Measurements from ENCODE around the gene PTPRM. TPM values are rescaled to one million over a fixed set of nuclear protein-coding genes. Genes with fewer than 3 reads are reported as not detected.

PTPRM gene
- polyA plus RNA-seq, 2 of the 4 experiments (the other 2 are of a cell fraction) = 44.5 to 199 TPM

DNA sequence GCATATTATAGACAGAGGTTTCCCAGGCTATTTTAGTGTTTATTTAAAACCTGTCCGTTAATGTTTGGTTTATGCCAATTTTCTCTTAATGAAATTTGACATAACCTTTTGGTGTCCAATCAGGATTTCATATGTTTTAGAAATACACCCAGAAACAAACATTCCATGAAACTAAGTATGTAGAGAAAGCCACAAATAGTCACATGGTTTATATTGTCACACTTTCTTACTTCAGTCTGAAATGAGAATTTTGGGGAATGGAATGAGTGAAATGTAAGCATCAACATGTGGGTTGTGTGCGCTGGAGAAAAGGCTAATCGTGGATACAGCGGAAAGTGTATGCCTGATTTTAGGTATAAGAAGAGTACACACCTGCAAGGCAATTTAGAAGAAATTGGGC lies 765.2 kb downstream of the PTPRM start (continued):
- TF ChIP-seq, protein P1, sequence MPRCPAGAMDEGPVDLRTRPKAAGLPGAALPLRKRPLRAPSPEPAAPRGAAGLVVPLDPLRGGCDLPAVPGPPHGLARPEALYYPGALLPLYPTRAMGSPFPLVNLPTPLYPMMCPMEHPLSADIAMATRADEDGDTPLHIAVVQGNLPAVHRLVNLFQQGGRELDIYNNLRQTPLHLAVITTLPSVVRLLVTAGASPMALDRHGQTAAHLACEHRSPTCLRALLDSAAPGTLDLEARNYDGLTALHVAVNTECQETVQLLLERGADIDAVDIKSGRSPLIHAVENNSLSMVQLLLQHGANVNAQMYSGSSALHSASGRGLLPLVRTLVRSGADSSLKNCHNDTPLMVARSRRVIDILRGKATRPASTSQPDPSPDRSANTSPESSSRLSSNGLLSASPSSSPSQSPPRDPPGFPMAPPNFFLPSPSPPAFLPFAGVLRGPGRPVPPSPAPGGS (IDR thresholded peaks at IDR 0.05) = no peak
- TF ChIP-seq NFE2L2 (conservative IDR thresholded peaks at IDR 0.05; ENCODE audit: low read length) (no peak), POLR2AphosphoS2 (conservative IDR thresholded peaks at IDR 0.05; ENCODE audit: low read length) (no peak), CBX8 (IDR thresholded peaks at IDR 0.05) (no peak), PHF8 (IDR thresholded peaks at IDR 0.05; ENCODE audit: borderline replicate concordance, low read depth) (no peak), CBX2 (IDR thresholded peaks at IDR 0.05; ENCODE audit: borderline replicate concordance, low read depth) (no peak)
- TF ChIP-seq, protein P2, sequence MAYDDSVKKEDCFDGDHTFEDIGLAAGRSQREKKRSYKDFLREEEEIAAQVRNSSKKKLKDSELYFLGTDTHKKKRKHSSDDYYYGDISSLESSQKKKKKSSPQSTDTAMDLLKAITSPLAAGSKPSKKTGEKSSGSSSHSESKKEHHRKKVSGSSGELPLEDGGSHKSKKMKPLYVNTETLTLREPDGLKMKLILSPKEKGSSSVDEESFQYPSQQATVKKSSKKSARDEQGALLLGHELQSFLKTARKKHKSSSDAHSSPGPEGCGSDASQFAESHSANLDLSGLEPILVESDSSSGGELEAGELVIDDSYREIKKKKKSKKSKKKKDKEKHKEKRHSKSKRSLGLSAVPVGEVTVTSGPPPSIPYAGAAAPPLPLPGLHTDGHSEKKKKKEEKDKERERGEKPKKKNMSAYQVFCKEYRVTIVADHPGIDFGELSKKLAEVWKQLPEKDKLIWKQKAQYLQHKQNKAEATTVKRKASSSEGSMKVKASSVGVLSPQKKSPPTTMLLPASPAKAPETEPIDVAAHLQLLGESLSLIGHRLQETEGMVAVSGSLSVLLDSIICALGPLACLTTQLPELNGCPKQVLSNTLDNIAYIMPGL (CRISPR knock-in tag; IDR thresholded peaks at IDR 0.05; ENCODE audit: borderline replicate concordance) = no peak
- TF ChIP-seq, protein P3, sequence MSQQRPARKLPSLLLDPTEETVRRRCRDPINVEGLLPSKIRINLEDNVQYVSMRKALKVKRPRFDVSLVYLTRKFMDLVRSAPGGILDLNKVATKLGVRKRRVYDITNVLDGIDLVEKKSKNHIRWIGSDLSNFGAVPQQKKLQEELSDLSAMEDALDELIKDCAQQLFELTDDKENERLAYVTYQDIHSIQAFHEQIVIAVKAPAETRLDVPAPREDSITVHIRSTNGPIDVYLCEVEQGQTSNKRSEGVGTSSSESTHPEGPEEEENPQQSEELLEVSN (IDR thresholded peaks at IDR 0.05; ENCODE audit: borderline replicate concordance, low read depth) = no peak
- TF ChIP-seq, protein P4, sequence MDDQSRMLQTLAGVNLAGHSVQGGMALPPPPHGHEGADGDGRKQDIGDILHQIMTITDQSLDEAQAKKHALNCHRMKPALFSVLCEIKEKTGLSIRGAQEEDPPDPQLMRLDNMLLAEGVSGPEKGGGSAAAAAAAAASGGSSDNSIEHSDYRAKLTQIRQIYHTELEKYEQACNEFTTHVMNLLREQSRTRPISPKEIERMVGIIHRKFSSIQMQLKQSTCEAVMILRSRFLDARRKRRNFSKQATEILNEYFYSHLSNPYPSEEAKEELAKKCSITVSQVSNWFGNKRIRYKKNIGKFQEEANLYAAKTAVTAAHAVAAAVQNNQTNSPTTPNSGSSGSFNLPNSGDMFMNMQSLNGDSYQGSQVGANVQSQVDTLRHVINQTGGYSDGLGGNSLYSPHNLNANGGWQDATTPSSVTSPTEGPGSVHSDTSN (IDR thresholded peaks at IDR 0.05) = no peak

DNA sequence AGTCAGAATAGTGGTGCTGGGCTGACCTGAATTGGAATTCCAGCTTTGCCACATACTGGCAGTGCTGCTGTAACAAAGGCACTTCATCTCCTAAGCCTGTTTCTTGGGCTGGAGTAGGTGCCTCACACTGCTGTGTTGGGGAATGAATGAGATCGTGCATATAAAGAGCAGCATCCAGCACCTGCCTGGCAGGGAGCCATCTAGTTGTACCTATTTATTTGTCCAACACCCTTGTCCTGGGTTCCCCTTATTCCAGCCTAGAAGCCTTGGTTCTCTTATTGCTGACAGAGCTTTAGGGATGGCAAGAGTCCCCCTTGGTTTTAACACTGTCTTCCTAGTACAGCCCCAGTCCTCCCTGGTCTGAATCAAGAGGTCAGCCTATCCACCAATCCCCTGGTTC lies 766.8 kb downstream of the PTPRM start:
- DNase-seq (ENCODE audit: low read depth in 1 of 2, low spot score in 1 of 2) = no peak
- Histone ChIP-seq H3K4me1 (peaks cover 35% of the 10 kb centered on the region), H3K4me2 (no peak overlapping the region), H3K9me3 (no peaks in the 10 kb centered on the region), H3K27ac (peak overlapping the region in 1 of 2 experiments; percentile 16; a peak in 1 of 6 replicates), H3K4me3 (no peak overlapping the region)
- ATAC-seq = no peak
- TF ChIP-seq RARB (CRISPR knock-in tag; IDR thresholded peaks at IDR 0.05) = no peak
- TF ChIP-seq RCOR1 (IDR thresholded peaks at IDR 0.05; ENCODE audit: low read depth, low read length) = no peak
- TF ChIP-seq, protein P2 (CRISPR knock-in tag; IDR thresholded peaks at IDR 0.05; ENCODE audit: borderline replicate concordance) = no peak
- TF ChIP-seq, protein P5, sequence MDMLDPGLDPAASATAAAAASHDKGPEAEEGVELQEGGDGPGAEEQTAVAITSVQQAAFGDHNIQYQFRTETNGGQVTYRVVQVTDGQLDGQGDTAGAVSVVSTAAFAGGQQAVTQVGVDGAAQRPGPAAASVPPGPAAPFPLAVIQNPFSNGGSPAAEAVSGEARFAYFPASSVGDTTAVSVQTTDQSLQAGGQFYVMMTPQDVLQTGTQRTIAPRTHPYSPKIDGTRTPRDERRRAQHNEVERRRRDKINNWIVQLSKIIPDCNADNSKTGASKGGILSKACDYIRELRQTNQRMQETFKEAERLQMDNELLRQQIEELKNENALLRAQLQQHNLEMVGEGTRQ (IDR thresholded peaks at IDR 0.05) = no peak
- no peak for TF ChIP-seq JUNB (IDR thresholded peaks at IDR 0.05)
- TF ChIP-seq MAZ (IDR thresholded peaks at IDR 0.05; ENCODE audit: borderline replicate concordance, low read depth, low read length) = no peak
- TF ChIP-seq, protein P6, sequence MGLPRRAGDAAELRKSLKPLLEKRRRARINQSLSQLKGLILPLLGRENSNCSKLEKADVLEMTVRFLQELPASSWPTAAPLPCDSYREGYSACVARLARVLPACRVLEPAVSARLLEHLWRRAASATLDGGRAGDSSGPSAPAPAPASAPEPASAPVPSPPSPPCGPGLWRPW (IDR thresholded peaks at IDR 0.05) = no peak
- TF ChIP-seq HOXB13 (CRISPR knock-in tag; IDR thresholded peaks at IDR 0.05; ENCODE audit: low read depth) = no peak
- TF ChIP-seq CHD4 (IDR thresholded peaks at IDR 0.05; ENCODE audit: borderline replicate concordance) = no peak
- TF ChIP-seq CBX2 (IDR thresholded peaks at IDR 0.05; ENCODE audit: borderline replicate concordance, low read depth) = no peak
- TF ChIP-seq CHD2 (IDR thresholded peaks at IDR 0.05; ENCODE audit: low read length, partially characterized antibody) = no peak
- no peak for TF ChIP-seq TP53 (CRISPR knock-in tag; IDR thresholded peaks at IDR 0.05)
- TF ChIP-seq POLR2AphosphoS2 (conservative IDR thresholded peaks at IDR 0.05; ENCODE audit: low read length) = no peak
- TF ChIP-seq, protein P7, sequence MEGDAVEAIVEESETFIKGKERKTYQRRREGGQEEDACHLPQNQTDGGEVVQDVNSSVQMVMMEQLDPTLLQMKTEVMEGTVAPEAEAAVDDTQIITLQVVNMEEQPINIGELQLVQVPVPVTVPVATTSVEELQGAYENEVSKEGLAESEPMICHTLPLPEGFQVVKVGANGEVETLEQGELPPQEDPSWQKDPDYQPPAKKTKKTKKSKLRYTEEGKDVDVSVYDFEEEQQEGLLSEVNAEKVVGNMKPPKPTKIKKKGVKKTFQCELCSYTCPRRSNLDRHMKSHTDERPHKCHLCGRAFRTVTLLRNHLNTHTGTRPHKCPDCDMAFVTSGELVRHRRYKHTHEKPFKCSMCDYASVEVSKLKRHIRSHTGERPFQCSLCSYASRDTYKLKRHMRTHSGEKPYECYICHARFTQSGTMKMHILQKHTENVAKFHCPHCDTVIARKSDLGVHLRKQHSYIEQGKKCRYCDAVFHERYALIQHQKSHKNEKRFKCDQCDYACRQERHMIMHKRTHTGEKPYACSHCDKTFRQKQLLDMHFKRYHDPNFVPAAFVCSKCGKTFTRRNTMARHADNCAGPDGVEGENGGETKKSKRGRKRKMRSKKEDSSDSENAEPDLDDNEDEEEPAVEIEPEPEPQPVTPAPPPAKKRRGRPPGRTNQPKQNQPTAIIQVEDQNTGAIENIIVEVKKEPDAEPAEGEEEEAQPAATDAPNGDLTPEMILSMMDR (IDR thresholded peaks at IDR 0.05) = no peak
- TF ChIP-seq TFCP2L1 (CRISPR knock-in tag; IDR thresholded peaks at IDR 0.05) = no peak
- no peak for TF ChIP-seq CEBPB (IDR thresholded peaks at IDR 0.05)
- no peak for TF ChIP-seq ZNF302 (CRISPR knock-in tag; IDR thresholded peaks at IDR 0.05)
- TF ChIP-seq RNF2 (IDR thresholded peaks at IDR 0.05; ENCODE audit: borderline replicate concordance, low read depth) = no peak
- TF ChIP-seq JUN (IDR thresholded peaks at IDR 0.05) = no peak
- no peak for TF ChIP-seq MAFK (IDR thresholded peaks at IDR 0.05; ENCODE audit: partially characterized antibody)
- WGBS (ENCODE audit: missing lambda C conversion rate) = 100% methylated on average over 1 of the region's 1 CpG
- no peak for FAIRE-seq
- ChIA-PET POLR2A (no interaction called here), CTCF (interaction anchor here (1.0 kb wide), 1 partner anchor 56 kb away, joined by 3 read pairs; no protein-coding TSS in a partner anchor)
